SKM-1 treated with dmso at 0.1 percent for 144 hours (cell line): ENCODE results near the gene IQSEC1.
A peak's percentile ranks its signal among the peaks of the same experiment; 100 is the strongest.

Experiments used
- DNase-seq: peaks from one replicate; lab custom pipeline; 2025; ENCODE audit not compliant: unreplicated experiment; lab: John Stamatoyannopoulos, UW

The IQSEC1 gene

GRCh38 chr3:13017361-13018042 is 55.7 kb downstream of the IQSEC1 start:
- no peak for DNase-seq

- DNase-seq: no peak
Observed at GRCh38 chr3:13016721-13017255, 56.4 kb downstream of the IQSEC1 start.

GRCh38 chr3:13016083-13016720 is 57.0 kb downstream of the IQSEC1 start:
- DNase-seq: no peak

GRCh38 chr3:13015286-13016082 is 57.7 kb downstream of the IQSEC1 start:
- DNase-seq: no peak

- DNase-seq: no peak
Observed at GRCh38 chr3:13014755-13015285, 58.4 kb downstream of the IQSEC1 start.

DNA sequence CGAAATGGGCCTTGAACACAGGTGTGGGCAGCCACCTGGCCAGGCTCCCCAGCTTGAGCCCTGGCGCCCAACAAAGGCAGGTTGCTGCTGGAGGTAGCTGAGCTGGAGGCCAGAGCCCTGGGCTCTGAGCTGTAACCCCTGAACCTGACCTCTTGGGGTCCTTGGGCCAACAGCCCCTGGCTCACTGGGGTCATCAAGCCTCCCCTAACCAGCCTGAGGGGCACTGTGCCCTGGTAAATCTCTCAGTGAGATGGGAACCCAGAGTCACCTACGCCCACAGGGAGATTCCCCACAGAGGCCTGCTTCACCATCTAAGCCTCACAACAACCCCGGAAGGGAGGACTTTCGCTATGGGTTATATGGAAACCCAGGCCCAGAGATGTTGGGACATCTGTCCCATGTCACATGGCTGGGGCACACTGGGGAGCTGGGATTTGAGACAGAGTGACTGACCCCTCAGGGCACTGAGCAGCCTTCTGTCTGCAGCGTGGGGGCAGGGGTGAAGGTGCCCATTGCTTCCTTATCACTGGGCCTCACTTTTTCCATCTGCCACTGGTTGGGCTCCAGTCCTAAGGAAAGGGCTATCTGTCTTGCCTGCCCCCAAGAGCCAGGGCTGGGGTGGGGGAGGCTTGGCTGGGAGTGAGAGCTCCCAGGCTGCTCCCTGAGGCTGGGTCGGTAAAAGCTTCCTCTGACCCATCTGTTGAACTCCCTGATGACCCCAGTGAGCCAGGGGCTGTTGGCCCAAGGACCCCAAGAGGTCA is 59.1 kb downstream of the IQSEC1 start:
- DNase-seq: no peak

DNA sequence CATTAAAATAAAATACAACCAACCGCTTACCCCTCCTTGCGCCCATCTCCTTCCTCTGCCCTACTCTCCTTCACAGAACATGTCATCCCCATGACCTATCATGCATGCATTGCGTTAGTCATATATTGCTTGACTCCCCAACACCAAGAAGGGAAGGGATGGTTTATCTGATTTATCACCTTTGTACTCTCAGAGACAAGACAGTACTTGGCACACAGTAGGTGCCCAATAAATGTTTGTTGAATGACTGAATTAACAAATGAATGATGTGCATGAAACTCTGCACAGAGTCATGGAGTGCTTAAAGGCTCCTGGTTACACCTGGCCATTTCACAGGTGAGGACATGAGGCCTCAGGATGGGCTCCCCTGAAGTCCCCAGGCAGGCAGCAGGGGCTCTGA is 59.7 kb downstream of the IQSEC1 start:
- no peak for DNase-seq

- no peak for DNase-seq
Observed at GRCh38 chr3:13013151-13013561, 60.1 kb downstream of the IQSEC1 start.

- peak; percentile 94 for DNase-seq
Observed at GRCh38 chr3:13012221-13012691, 61.0 kb downstream of the IQSEC1 start.

DNA sequence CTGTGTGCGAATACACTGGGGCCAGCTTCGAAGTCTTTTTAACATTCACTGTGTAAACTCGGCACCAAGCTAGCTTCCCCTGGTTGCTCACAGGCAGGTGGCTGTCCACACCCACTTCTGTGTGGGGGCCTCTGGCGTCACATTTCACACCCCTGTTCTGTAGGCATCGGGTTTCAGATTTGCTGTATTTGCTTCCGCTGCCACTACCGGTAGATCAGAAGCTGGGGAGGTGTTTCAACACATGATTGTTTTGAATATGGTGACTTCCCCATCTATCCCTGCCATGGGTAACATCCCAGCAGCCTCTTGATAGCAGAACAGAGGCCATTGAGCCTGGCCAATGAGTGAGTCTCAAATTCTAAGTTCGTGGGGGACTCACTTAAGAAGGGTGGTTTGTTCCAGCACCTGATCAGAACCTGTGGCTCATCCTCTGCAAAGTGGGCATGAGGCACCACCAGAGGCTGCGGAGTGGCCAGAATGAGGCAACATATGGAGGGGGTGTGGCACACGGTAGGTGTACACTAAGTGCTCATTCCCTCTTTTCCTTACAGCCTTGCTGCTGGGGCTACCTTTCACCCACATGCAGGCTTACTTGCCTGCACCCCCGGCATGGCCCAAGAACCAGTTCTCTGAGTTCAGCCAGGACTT is 61.5 kb downstream of the IQSEC1 start:
- peak; percentile 89 for DNase-seq

GRCh38 chr3:13010780-13011572 is 62.3 kb downstream of the IQSEC1 start:
- no peak for DNase-seq

- DNase-seq: no peak
Observed at GRCh38 chr3:13009946-13010315, 63.3 kb downstream of the IQSEC1 start.

- DNase-seq: peak; percentile 95
Observed at GRCh38 chr3:13009132-13009945, 63.9 kb downstream of the IQSEC1 start.

- no peak for DNase-seq
Observed at GRCh38 chr3:13008155-13008995, 64.9 kb downstream of the IQSEC1 start.

GRCh38 chr3:13007251-13007941 is 65.8 kb downstream of the IQSEC1 start:
- DNase-seq: no peak

- no peak for DNase-seq
Observed at GRCh38 chr3:13006216-13006990, 66.8 kb downstream of the IQSEC1 start.
